ENCODE results near the gene STEAP1B.

STEAP1B gene

GRCh38 chr7:22400150-22400814 lies 99.7 kb downstream of the STEAP1B start:
- DNase-seq (ENCODE audit: low read depth): no peak

GRCh38 chr7:22399546-22399945 lies 100.4 kb downstream of the STEAP1B start:
- DNase-seq (ENCODE audit: low read depth): no peak

GRCh38 chr7:22399091-22399490 lies 100.9 kb downstream of the STEAP1B start:
- no peak for DNase-seq (ENCODE audit: low read depth)

GRCh38 chr7:22397981-22398380 lies 102.0 kb downstream of the STEAP1B start:
- no peak for DNase-seq (ENCODE audit: low read depth)

- no peak for DNase-seq (ENCODE audit: low read depth)
Observed at GRCh38 chr7:22395222-22395621, 104.8 kb downstream of the STEAP1B start.

- DNase-seq (ENCODE audit: low read depth): no peak
Observed at GRCh38 chr7:22394739-22395138, 105.2 kb downstream of the STEAP1B start.

GRCh38 chr7:22393913-22394729 lies 105.9 kb downstream of the STEAP1B start:
- DNase-seq (ENCODE audit: low read depth): no peak

GRCh38 chr7:22390516-22390915 lies 109.5 kb downstream of the STEAP1B start:
- DNase-seq (ENCODE audit: low read depth): no peak

GRCh38 chr7:22389892-22390291 lies 110.1 kb downstream of the STEAP1B start:
- no peak for DNase-seq (ENCODE audit: low read depth)

GRCh38 chr7:22387583-22387982 lies 112.4 kb downstream of the STEAP1B start:
- no peak for DNase-seq (ENCODE audit: low read depth)

- no peak for DNase-seq (ENCODE audit: low read depth)
Observed at GRCh38 chr7:22386865-22387264, 113.1 kb downstream of the STEAP1B start.

- no peak for DNase-seq (ENCODE audit: low read depth)
Observed at GRCh38 chr7:22386206-22386858, 113.7 kb downstream of the STEAP1B start.

- no peak for DNase-seq (ENCODE audit: low read depth)
Observed at GRCh38 chr7:22385326-22385725, 114.7 kb downstream of the STEAP1B start.

GRCh38 chr7:22380333-22380732 lies 119.7 kb downstream of the STEAP1B start:
- no peak for DNase-seq (ENCODE audit: low read depth)

GRCh38 chr7:22378199-22378980 lies 121.6 kb downstream of the STEAP1B start:
- no peak for DNase-seq (ENCODE audit: low read depth)

GRCh38 chr7:22377703-22378102 lies 122.3 kb downstream of the STEAP1B start:
- DNase-seq (ENCODE audit: low read depth): no peak

GRCh38 chr7:22375359-22376048 lies 124.5 kb downstream of the STEAP1B start:
- no peak for DNase-seq (ENCODE audit: low read depth)

- DNase-seq (ENCODE audit: low read depth): no peak
Observed at GRCh38 chr7:22373911-22374310, 126.1 kb downstream of the STEAP1B start.

- DNase-seq (ENCODE audit: low read depth): no peak
Observed at GRCh38 chr7:22373388-22373787, 126.6 kb downstream of the STEAP1B start.

GRCh38 chr7:22372863-22373262 lies 127.1 kb downstream of the STEAP1B start:
- DNase-seq (ENCODE audit: low read depth): no peak

GRCh38 chr7:22371878-22372277 lies 128.1 kb downstream of the STEAP1B start:
- no peak for DNase-seq (ENCODE audit: low read depth)

All from stimulated activated CD8-positive, alpha-beta memory T cell treated with anti-CD3 and anti-CD28 coated beads, Interleukin-12 subunit alpha, Interleukin-12 subunit beta, amount 100 ng/mL, for 1 hour (primary cell).